ENCODE results near the gene HBP1. TPM values are rescaled to one million over a fixed set of nuclear protein-coding genes. Genes with fewer than 3 reads are reported as not detected.

The HBP1 gene
- total and polyA plus RNA-seq, 2 donors (not counting 1 experiment from before 2014, with no cell fraction given), result 47.2 to 127 TPM

DNA sequence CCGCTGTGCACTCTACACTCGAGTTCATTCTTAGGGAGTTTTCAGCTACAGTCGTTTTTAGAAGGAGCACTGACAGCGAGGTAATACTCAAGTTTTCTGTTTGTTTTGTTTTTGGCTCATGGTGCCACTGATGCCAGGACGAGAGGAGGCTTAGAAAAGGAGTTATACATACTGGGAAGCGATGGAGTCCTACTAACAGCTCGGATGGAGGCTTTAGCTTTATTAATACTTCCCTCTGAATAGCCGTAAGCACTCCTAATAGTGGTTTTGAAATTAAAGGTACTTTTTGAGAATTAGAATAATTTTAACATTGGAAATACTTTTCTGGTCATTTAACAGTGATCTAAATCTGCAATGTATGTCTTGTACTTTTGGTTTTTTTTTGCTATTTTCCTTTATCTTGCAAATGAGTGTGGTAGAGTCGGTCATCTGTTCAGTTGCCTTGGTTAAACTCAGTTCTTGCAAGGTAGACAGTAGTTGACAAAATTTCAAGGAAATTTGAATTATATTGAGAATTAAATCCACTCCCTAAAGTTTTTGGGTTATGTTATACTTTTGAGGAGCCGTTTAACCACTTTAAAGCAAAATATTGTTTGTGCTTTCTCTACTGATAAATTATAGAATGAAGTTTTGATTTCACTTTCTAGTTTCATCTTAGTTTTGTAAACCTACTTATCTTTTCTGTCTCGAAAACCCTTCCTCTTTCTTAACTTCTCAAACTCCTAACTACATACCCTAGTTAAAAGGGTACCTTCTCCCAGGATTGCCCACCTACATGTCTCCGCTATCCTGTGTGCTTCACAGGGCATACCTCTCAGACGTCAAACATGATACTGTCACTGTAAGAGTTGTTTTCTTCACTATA is 1.5 kb downstream of the HBP1 start:
- peak; percentile 49 for DNase-seq
- intact Hi-C loops (cut with micrococcal nuclease), result no loop called here

More for the DNA sequence above, 1.5 kb downstream of the HBP1 start:
- H3K9me3 ChIP-seq (ENCODE audit: control extremely low read depth in 1 of 3, control insufficient read depth in 2 of 3, insufficient read depth in 1 of 3, low read length in 2 of 3), result no peaks in the 10 kb centered on the region
- CTCF ChIA-PET, result interaction anchor here (1.1 to 7.6 kb wide), 6 partner anchors 11 to 573 kb away, joined by 3 to 108 read pairs (median 8); partner anchors contain the start of genes CBLL1, CCDC71L and PIK3CG
- H2AFZ ChIP-seq (ENCODE audit: insufficient read depth, low read depth, low read length, poor library complexity, severe bottlenecking), result peak overlapping the region; percentile 9
- H3K27ac ChIP-seq (ENCODE audit: low read length in 2 of 2), result peak overlapping the region; percentile 98 to 99
- ATAC-seq (ENCODE audit: low read depth), result no peak
- POLR2A ChIA-PET, result interaction anchor here (0.7 to 2.5 kb wide), 6 partner anchors 38 to 885 kb away, joined by 3 to 38 read pairs (median 18); partner anchors contain the start of genes CBLL1, COG5, DUS4L and NAMPT
- H3K27me3 Mint-ChIP-seq, result peaks cover 2% of the 10 kb centered on the region
- H3K4me3 Mint-ChIP-seq, result peak overlapping the region; percentile 94
- peaks cover 54% of the 10 kb centered on the region for H3K4me1 Mint-ChIP-seq
- no peaks in the 10 kb centered on the region for H3K9me3 Mint-ChIP-seq (ENCODE audit: insufficient read depth)
- peaks cover 63% of the 10 kb centered on the region for H3K79me2 ChIP-seq (ENCODE audit: control insufficient read depth, insufficient read depth, low read length)
- H3K27me3 ChIP-seq (replicated peaks in 1 of 4; ENCODE audit: control extremely low read depth in 1 of 4, control insufficient read depth in 3 of 4, insufficient read depth in 4 of 4, low read length in 3 of 4), result no peaks in the 10 kb centered on the region
- peak overlapping the region; percentile 100 for H3K27ac Mint-ChIP-seq
- 6% methylated on average over 6 of the region's 13 CpGs for WGBS (ENCODE audit: insufficient coverage)
- H3K9ac ChIP-seq (ENCODE audit: low read length), result peak overlapping the region; percentile 100
- TF ChIP-seq EZH2 (IDR thresholded peaks at IDR 0.05; ENCODE audit: borderline replicate concordance, insufficient read depth, low read depth, low read length, poor library complexity, severe bottlenecking), result no peak
- TF ChIP-seq, protein P1, sequence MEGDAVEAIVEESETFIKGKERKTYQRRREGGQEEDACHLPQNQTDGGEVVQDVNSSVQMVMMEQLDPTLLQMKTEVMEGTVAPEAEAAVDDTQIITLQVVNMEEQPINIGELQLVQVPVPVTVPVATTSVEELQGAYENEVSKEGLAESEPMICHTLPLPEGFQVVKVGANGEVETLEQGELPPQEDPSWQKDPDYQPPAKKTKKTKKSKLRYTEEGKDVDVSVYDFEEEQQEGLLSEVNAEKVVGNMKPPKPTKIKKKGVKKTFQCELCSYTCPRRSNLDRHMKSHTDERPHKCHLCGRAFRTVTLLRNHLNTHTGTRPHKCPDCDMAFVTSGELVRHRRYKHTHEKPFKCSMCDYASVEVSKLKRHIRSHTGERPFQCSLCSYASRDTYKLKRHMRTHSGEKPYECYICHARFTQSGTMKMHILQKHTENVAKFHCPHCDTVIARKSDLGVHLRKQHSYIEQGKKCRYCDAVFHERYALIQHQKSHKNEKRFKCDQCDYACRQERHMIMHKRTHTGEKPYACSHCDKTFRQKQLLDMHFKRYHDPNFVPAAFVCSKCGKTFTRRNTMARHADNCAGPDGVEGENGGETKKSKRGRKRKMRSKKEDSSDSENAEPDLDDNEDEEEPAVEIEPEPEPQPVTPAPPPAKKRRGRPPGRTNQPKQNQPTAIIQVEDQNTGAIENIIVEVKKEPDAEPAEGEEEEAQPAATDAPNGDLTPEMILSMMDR (IDR thresholded peaks at IDR 0.05), result no peak
- H3K4me3 ChIP-seq (ENCODE audit: control extremely low read depth in 1 of 5, extremely low read depth in 1 of 5, insufficient read depth in 1 of 5, low read depth in 2 of 5, low read length in 4 of 5), result peak overlapping the region; percentile 87 to 97 (median 94)
- H3K4me2 ChIP-seq (replicated peaks; ENCODE audit: low read depth, low read length, poor library complexity, severe bottlenecking), result peak overlapping the region; percentile 88
- H4K20me1 ChIP-seq (ENCODE audit: control insufficient read depth, insufficient read depth, low read length, poor library complexity, severe bottlenecking), result peaks cover 54% of the 10 kb centered on the region
- peaks cover 6 to 11% of the 10 kb centered on the region in 2 experiments for H3K36me3 ChIP-seq (replicated peaks in 1 of 2; ENCODE audit: control extremely low read depth in 1 of 2, control insufficient read depth in 1 of 2, extremely low read depth in 1 of 2, insufficient read depth in 2 of 2, low read length in 1 of 2)
- H3K4me1 ChIP-seq (ENCODE audit: control insufficient read depth in 2 of 2, insufficient read depth in 2 of 2, low read length in 2 of 2), result peaks cover 35 to 55% of the 10 kb centered on the region in 2 donors

Data from B cell (primary cell).